ENCODE measurements around the gene PIEZO2.

The PIEZO2 gene

DNA sequence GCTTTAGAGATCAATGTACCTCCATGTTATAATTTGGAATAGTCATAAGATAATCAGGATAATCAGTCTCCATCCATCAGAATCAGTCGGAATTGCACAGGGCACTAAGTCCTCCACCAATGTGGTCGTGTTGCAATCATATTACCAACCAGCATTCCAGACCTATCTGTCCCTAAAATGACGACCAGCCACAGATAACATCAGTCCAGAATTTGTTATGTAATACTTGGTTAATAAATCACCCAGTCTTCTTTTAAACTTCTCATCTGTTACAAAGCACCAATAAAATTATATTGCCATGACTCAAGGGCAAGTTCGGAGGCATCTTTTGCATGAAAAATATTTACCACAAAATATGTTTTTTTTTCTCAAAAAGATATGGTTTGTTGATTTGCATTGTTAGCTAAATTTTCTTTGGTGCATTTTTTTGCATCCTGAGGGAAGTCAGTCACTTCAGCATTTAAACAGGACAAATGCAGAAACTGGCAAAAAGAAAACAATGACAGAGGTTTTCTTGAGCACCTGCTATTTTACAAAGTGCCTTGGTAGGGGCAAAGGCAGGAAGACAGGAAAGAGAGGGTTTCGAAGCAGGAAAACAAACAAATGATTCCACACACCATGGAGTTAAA lies 29.3 kb downstream of the PIEZO2 start:
- no peak for DNase-seq (ENCODE audit: low spot score)
- TF ChIP-seq, protein P1, sequence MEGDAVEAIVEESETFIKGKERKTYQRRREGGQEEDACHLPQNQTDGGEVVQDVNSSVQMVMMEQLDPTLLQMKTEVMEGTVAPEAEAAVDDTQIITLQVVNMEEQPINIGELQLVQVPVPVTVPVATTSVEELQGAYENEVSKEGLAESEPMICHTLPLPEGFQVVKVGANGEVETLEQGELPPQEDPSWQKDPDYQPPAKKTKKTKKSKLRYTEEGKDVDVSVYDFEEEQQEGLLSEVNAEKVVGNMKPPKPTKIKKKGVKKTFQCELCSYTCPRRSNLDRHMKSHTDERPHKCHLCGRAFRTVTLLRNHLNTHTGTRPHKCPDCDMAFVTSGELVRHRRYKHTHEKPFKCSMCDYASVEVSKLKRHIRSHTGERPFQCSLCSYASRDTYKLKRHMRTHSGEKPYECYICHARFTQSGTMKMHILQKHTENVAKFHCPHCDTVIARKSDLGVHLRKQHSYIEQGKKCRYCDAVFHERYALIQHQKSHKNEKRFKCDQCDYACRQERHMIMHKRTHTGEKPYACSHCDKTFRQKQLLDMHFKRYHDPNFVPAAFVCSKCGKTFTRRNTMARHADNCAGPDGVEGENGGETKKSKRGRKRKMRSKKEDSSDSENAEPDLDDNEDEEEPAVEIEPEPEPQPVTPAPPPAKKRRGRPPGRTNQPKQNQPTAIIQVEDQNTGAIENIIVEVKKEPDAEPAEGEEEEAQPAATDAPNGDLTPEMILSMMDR (IDR thresholded peaks at IDR 0.05; ENCODE audit: extremely low read depth, missing control alignments): no peak

DNA sequence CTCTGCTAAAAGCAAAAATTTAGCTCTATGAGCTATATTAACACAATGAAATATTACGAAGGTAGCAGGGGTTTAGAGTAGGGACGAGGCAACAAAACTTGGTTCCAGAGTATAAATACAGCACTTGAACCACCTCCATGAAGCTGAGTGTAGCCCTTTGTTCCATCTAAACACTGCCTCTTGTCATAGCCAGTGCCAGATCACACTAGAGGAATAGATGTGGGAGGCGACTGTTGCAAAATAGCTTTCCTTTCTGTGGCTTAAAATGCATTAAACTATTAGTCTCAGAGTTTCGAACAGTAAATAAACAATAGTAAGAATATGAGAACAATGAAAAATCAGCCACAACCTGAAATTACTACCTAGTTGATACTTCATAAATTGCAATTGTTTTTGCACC lies 29.8 kb downstream of the PIEZO2 start:
- TF ChIP-seq, protein P1 (IDR thresholded peaks at IDR 0.05; ENCODE audit: extremely low read depth, missing control alignments): no peak
- no peak for DNase-seq (ENCODE audit: low spot score)

DNA sequence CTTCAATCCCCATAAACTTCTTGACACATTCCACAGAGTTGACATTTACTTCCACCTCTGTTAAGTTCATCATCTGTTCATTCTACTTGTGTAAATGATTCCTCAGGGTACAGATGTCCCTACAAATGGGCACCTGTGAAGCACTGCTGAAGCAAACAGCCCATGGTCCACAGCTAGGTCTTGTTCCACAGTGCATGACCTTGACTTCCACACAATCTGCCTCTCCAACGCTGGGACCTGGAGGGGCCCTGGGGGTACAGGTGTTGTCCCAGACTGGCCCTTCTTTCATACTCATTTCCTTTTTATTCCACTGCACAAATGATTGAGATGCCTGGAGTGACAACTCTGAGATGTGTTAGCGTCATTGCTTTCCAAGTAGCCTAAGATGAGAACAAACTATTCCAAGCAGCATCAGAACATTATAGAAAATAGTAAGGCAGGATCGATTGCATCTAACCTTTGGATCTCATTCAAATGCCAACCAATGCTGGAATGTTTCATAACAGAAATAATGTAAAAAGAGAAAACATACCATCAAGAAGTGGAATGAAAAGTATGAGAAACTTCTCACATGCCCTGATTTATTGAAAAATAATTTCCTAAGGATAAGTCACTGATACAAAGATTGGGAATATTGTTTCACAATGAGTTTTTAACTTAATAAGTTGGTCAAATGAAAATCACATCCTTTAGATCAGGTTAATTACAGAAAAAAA lies 31.2 kb downstream of the PIEZO2 start:
- TF ChIP-seq, protein P1 (IDR thresholded peaks at IDR 0.05; ENCODE audit: extremely low read depth, missing control alignments): no peak
- no peak for DNase-seq (ENCODE audit: low spot score)

DNA sequence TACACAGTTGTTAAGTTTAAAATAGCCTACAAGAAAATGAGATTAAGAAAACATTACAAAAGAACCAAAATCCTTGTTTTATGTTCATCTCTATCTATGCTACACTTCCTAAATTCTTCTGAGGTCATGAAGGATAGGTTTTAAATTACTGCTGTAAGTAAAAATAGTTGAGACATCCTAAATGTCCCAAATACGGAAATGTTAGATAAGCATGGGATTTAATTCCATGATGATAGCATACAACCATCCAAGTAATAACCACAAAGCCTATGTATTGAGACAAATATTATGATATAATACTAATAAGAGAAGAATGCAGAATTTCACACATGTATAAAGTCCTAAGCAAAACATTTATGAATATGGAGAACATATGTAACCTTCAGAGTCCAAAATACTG lies 34.1 kb downstream of the PIEZO2 start:
- DNase-seq (ENCODE audit: low spot score): no peak
- TF ChIP-seq, protein P1 (IDR thresholded peaks at IDR 0.05; ENCODE audit: extremely low read depth, missing control alignments): no peak

DNA sequence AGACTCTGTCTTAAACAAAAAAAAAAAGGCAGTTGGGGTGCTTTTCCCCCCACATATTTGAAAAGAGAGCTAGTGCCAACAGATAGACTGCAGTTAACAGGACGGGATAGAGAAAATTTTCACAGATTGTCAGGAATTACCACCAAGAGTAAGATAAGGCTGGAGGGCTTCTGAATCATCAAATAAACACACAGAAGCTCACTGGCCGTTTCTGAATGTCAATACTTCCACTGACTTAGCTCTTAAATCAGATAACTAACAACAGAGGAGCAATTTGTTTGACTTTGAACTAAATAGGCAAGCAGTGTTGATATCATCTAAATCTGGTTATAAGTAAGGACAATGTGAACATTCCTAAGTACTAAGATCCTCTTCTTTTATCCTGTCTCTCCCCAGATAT lies 34.7 kb downstream of the PIEZO2 start:
- no peak for DNase-seq (ENCODE audit: low spot score)
- TF ChIP-seq, protein P1 (IDR thresholded peaks at IDR 0.05; ENCODE audit: extremely low read depth, missing control alignments): no peak

DNA sequence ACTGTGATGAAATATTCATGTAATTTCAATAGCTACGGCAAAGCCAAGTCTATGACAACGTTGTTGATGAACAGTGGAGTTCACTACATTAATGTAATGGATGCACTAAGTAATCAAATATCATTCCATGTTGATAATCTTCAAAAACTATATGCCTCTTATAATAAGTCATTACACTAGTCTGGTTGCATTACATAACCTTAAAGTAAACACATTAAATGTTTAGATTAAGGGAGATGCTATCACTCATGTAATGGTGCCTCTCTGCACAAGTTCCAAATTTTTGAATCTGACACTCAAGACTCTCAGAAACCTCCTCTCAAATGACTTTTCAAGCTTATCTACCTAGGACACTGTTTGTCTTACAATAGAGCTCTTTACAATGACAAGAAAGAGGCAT lies 35.4 kb downstream of the PIEZO2 start:
- no peak for DNase-seq (ENCODE audit: low spot score)

DNA sequence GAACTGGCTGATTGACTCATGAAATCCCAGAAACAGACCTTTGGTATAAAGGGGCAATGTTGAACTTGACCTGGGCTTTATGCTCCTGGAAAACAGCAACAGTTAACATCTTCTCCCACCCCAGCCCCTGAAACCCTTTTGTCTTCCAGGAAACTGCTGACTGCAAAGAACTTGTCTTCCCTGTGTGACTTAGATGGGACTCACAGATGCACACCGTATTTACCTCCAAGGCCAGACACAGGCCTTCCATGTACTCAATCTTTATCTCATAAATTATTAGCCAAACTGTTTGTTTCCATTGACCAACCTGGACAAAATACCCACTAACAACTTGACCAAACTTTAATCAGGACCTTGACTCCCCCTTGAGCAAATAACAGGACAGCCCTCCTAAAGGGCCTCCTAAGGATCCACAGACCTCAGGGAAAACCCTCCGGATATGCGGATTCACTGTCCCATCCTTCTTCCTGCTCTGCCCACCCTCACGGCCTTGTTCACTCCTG lies 36.3 kb downstream of the PIEZO2 start:
- no peak for DNase-seq (ENCODE audit: low spot score)
- TF ChIP-seq, protein P1 (IDR thresholded peaks at IDR 0.05; ENCODE audit: extremely low read depth, missing control alignments): no peak

More for the DNA sequence above, 35.4 kb downstream of the PIEZO2 start:
- TF ChIP-seq, protein P1 (IDR thresholded peaks at IDR 0.05; ENCODE audit: extremely low read depth, missing control alignments): no peak
